ENCODE data around the gene CACNA2D2.

DNA sequence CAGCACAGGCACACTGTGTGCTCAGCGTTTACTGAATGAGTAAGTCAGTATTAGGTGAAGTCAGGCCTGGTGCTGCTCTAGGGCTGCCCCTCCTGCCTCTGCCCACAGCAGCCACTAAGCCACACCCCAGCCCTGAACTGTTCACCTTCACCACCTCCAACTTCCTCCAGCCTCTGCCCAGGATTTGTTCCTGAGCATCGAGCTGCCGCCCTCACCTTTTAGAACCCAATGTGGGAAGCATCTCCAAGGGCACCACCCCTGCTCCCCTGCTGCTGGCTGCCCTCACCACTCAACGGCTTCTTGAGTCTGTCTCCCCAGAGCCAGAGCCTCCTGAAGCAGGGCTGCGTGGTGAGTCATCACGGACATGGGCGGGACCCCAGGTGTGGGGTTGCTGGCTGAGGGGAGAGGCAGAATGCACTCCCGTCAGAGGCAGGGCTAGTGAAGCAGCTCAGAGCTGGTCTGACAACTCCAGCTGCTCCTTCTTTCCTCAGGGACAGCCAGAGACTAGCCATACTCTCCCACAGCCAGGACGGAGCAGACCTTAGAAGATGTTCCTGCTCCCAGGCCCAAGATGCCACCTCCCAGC is 186.7 kb downstream of the CACNA2D2 start:
- no peak for TF ChIP-seq JUN (IDR thresholded peaks at IDR 0.05; ENCODE audit: low read depth, low read length)
- TF ChIP-seq CEBPB (IDR thresholded peaks at IDR 0.05; ENCODE audit: low read depth, low read length) = no peak
- TF ChIP-seq MAFK (IDR thresholded peaks at IDR 0.05; ENCODE audit: low read depth, low read length) = no peak
- TF ChIP-seq, protein P1, sequence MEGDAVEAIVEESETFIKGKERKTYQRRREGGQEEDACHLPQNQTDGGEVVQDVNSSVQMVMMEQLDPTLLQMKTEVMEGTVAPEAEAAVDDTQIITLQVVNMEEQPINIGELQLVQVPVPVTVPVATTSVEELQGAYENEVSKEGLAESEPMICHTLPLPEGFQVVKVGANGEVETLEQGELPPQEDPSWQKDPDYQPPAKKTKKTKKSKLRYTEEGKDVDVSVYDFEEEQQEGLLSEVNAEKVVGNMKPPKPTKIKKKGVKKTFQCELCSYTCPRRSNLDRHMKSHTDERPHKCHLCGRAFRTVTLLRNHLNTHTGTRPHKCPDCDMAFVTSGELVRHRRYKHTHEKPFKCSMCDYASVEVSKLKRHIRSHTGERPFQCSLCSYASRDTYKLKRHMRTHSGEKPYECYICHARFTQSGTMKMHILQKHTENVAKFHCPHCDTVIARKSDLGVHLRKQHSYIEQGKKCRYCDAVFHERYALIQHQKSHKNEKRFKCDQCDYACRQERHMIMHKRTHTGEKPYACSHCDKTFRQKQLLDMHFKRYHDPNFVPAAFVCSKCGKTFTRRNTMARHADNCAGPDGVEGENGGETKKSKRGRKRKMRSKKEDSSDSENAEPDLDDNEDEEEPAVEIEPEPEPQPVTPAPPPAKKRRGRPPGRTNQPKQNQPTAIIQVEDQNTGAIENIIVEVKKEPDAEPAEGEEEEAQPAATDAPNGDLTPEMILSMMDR (IDR thresholded peaks at IDR 0.05; ENCODE audit: control extremely low read depth in 1 of 3, insufficient read depth in 1 of 3, low read depth in 1 of 3, low read length in 3 of 3) = no peak
- TF ChIP-seq, protein P2, sequence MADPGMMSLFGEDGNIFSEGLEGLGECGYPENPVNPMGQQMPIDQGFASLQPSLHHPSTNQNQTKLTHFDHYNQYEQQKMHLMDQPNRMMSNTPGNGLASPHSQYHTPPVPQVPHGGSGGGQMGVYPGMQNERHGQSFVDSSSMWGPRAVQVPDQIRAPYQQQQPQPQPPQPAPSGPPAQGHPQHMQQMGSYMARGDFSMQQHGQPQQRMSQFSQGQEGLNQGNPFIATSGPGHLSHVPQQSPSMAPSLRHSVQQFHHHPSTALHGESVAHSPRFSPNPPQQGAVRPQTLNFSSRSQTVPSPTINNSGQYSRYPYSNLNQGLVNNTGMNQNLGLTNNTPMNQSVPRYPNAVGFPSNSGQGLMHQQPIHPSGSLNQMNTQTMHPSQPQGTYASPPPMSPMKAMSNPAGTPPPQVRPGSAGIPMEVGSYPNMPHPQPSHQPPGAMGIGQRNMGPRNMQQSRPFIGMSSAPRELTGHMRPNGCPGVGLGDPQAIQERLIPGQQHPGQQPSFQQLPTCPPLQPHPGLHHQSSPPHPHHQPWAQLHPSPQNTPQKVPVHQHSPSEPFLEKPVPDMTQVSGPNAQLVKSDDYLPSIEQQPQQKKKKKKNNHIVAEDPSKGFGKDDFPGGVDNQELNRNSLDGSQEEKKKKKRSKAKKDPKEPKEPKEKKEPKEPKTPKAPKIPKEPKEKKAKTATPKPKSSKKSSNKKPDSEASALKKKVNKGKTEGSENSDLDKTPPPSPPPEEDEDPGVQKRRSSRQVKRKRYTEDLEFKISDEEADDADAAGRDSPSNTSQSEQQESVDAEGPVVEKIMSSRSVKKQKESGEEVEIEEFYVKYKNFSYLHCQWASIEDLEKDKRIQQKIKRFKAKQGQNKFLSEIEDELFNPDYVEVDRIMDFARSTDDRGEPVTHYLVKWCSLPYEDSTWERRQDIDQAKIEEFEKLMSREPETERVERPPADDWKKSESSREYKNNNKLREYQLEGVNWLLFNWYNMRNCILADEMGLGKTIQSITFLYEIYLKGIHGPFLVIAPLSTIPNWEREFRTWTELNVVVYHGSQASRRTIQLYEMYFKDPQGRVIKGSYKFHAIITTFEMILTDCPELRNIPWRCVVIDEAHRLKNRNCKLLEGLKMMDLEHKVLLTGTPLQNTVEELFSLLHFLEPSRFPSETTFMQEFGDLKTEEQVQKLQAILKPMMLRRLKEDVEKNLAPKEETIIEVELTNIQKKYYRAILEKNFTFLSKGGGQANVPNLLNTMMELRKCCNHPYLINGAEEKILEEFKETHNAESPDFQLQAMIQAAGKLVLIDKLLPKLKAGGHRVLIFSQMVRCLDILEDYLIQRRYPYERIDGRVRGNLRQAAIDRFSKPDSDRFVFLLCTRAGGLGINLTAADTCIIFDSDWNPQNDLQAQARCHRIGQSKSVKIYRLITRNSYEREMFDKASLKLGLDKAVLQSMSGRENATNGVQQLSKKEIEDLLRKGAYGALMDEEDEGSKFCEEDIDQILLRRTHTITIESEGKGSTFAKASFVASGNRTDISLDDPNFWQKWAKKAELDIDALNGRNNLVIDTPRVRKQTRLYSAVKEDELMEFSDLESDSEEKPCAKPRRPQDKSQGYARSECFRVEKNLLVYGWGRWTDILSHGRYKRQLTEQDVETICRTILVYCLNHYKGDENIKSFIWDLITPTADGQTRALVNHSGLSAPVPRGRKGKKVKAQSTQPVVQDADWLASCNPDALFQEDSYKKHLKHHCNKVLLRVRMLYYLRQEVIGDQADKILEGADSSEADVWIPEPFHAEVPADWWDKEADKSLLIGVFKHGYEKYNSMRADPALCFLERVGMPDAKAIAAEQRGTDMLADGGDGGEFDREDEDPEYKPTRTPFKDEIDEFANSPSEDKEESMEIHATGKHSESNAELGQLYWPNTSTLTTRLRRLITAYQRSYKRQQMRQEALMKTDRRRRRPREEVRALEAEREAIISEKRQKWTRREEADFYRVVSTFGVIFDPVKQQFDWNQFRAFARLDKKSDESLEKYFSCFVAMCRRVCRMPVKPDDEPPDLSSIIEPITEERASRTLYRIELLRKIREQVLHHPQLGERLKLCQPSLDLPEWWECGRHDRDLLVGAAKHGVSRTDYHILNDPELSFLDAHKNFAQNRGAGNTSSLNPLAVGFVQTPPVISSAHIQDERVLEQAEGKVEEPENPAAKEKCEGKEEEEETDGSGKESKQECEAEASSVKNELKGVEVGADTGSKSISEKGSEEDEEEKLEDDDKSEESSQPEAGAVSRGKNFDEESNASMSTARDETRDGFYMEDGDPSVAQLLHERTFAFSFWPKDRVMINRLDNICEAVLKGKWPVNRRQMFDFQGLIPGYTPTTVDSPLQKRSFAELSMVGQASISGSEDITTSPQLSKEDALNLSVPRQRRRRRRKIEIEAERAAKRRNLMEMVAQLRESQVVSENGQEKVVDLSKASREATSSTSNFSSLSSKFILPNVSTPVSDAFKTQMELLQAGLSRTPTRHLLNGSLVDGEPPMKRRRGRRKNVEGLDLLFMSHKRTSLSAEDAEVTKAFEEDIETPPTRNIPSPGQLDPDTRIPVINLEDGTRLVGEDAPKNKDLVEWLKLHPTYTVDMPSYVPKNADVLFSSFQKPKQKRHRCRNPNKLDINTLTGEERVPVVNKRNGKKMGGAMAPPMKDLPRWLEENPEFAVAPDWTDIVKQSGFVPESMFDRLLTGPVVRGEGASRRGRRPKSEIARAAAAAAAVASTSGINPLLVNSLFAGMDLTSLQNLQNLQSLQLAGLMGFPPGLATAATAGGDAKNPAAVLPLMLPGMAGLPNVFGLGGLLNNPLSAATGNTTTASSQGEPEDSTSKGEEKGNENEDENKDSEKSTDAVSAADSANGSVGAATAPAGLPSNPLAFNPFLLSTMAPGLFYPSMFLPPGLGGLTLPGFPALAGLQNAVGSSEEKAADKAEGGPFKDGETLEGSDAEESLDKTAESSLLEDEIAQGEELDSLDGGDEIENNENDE (IDR thresholded peaks at IDR 0.05; ENCODE audit: insufficient replicate concordance, low read length) = no peak
- no peak for TF ChIP-seq NRF1 (IDR thresholded peaks at IDR 0.05; ENCODE audit: low read depth, low read length)
- TF ChIP-seq KDM5A (IDR thresholded peaks at IDR 0.05; ENCODE audit: low read length) = no peak
- TF ChIP-seq PHF8 (conservative IDR thresholded peaks at IDR 0.05; ENCODE audit: low read depth, low read length) = no peak
- no peak for TF ChIP-seq ZNF274 (IDR thresholded peaks at IDR 0.05; ENCODE audit: borderline replicate concordance, extremely low read depth, low read length)
- TF ChIP-seq RNF2 (IDR thresholded peaks at IDR 0.05; ENCODE audit: borderline replicate concordance, low read depth, low read length, missing control alignments, poor library complexity, severe bottlenecking) = no peak
- TF ChIP-seq, protein P3, sequence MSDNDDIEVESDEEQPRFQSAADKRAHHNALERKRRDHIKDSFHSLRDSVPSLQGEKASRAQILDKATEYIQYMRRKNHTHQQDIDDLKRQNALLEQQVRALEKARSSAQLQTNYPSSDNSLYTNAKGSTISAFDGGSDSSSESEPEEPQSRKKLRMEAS (IDR thresholded peaks at IDR 0.05) = no peak
- TF ChIP-seq EZH2 (IDR thresholded peaks at IDR 0.05; ENCODE audit: low read depth, low read length, severe bottlenecking) = no peak

Data from H1 (cell line).